ENCODE measurements around the gene ANK3. TPM values are rescaled to one million over a fixed set of nuclear protein-coding genes. Genes with fewer than 3 reads are reported as not detected.

ANK3 gene
- total RNA-seq, 1 experiment from 2014 or later: 15.3 TPM

GRCh38 chr10:59991661-59992060, 398.0 kb downstream of the ANK3 start (continued):
- TF ChIP-seq YY1 (IDR thresholded peaks at IDR 0.05; ENCODE audit: extremely low read depth, insufficient replicate concordance, low read depth, low read length): no peak
- no peak for TF ChIP-seq TCF7L2 (IDR thresholded peaks at IDR 0.05; ENCODE audit: borderline replicate concordance, extremely low read depth, insufficient read depth, insufficient read length)
- TF ChIP-seq POLR2A (IDR thresholded peaks at IDR 0.05; ENCODE audit: borderline replicate concordance, extremely low read depth, insufficient read depth, insufficient read length): no peak
- TF ChIP-seq ZBTB33 (IDR thresholded peaks at IDR 0.05; ENCODE audit: extremely low read depth, insufficient replicate concordance, low read length): no peak
- no peak for TF ChIP-seq ATF3 (IDR thresholded peaks at IDR 0.05)
- no peak for TF ChIP-seq SIN3A (IDR thresholded peaks at IDR 0.05; ENCODE audit: low read depth)

GRCh38 chr10:59991117-59991516, 398.6 kb downstream of the ANK3 start:
- H3K27ac ChIP-seq (ENCODE audit: low read depth, low read length): no peak overlapping the region
- DNase-seq (ENCODE audit: low read depth, low spot score) (no peak), ATAC-seq (no peak)
- H4K20me1 ChIP-seq (ENCODE audit: insufficient read depth): no peaks in the 10 kb centered on the region
- no peaks in the 10 kb centered on the region for H3K79me2 ChIP-seq (ENCODE audit: insufficient read depth, low read length)
- TF ChIP-seq SIN3A (IDR thresholded peaks at IDR 0.05; ENCODE audit: low read depth) (no peak), CEBPB (IDR thresholded peaks at IDR 0.05; ENCODE audit: low read depth) (no peak), REST (IDR thresholded peaks at IDR 0.05; ENCODE audit: low read depth) (no peak), ATF3 (IDR thresholded peaks at IDR 0.05) (no peak), SP1 (IDR thresholded peaks at IDR 0.05; ENCODE audit: low read depth) (no peak), ZNF274 (IDR thresholded peaks at IDR 0.05; ENCODE audit: low read depth, low read length) (no peak), POLR2A (IDR thresholded peaks at IDR 0.05; ENCODE audit: borderline replicate concordance, extremely low read depth, insufficient read depth, insufficient read length) (no peak), JUND (IDR thresholded peaks at IDR 0.05) (no peak), RAD21 (IDR thresholded peaks at IDR 0.05; ENCODE audit: low read depth) (no peak), FOSL1 (IDR thresholded peaks at IDR 0.05; ENCODE audit: low read depth) (no peak)
- H3K4me1 ChIP-seq (ENCODE audit: control insufficient read depth in 1 of 2, insufficient read depth in 2 of 2, low read length in 2 of 2): peaks cover 3 to 24% of the 10 kb centered on the region in 2 experiments
- ChIA-PET POLR2A (no interaction called here), CTCF (no interaction called here), RAD21 (ENCODE audit: low non-redundant PET in 1 of 2, low total read pairs in 2 of 2, uncharacterized antibody in 2 of 2, unreplicated experiment in 2 of 2) (no interaction called here)
- H3K9ac ChIP-seq (ENCODE audit: low read length): no peak overlapping the region
- H3K27me3 ChIP-seq (ENCODE audit: insufficient read depth, low read length): no peaks in the 10 kb centered on the region
- intact Hi-C loops (cut with micrococcal nuclease): no loop called here
- no TSS peak for BruUV-seq (replicated peaks)
- H3K9me3 ChIP-seq (ENCODE audit: control insufficient read depth in 1 of 2, insufficient read depth in 1 of 2, low read depth in 1 of 2, low read length in 2 of 2): no peaks in the 10 kb centered on the region
- H3K36me3 ChIP-seq (ENCODE audit: control insufficient read depth in 1 of 2, insufficient read depth in 2 of 2, low read length in 2 of 2): no peaks in the 10 kb centered on the region
- H3K4me2 ChIP-seq (ENCODE audit: low read length): peak overlapping the region; percentile 63
- H2AFZ ChIP-seq (ENCODE audit: low read depth, low read length, poor library complexity, severe bottlenecking): peak overlapping the region; percentile 81
- no peaks in the 10 kb centered on the region for H3K9me2 ChIP-seq (ENCODE audit: insufficient read depth)
- 0 out of 4 replicates have a peak overlapping the region, but pooled peaks of 1 of the 2 experiments have one; percentile 2 for H3K4me3 ChIP-seq (replicated peaks in 1 of 2; ENCODE audit: low read depth in 1 of 2, low read length in 2 of 2)
